ENCODE results near the gene TAOK3. TPM values are rescaled to one million over a fixed set of nuclear protein-coding genes. Genes with fewer than 3 reads are reported as not detected.

The TAOK3 gene
- total and polyA plus RNA-seq, 9 of the 15 experiments (the other 6 are each of a cell fraction or from before 2014, with no cell fraction given): 24.3 to 83.5 (median 47.1) TPM

- peak; percentile 68; the same call in 1 of the 2 replicates for TF ChIP-seq AFF4 (CRISPR knock-in tag; IDR thresholded peaks at IDR 0.05)
- peak; percentile 86 for TF ChIP-seq POLR2A (conservative IDR thresholded peaks at IDR 0.05)
- peak in 1 of 3 experiments; percentile 31 for TF ChIP-seq YY1 (IDR thresholded peaks at IDR 0.05; ENCODE audit: borderline replicate concordance in 1 of 3, control insufficient read depth in 1 of 3, extremely low read depth in 1 of 3, insufficient read depth in 3 of 3, insufficient read length in 1 of 3, insufficient replicate concordance in 2 of 3, low read depth in 1 of 3, low read length in 2 of 3)
- TF ChIP-seq TEAD1 (CRISPR knock-in tag; IDR thresholded peaks at IDR 0.05): peak in 1 of 2 experiments; percentile 86; a peak in 2 of 4 replicates
- TF ChIP-seq SFPQ (IDR thresholded peaks at IDR 0.05; ENCODE audit: low read depth, low read length): no peak
- no peak for TF ChIP-seq ZNF184 (CRISPR knock-in tag; IDR thresholded peaks at IDR 0.05)
- TF ChIP-seq CHD2 (IDR thresholded peaks at IDR 0.05; ENCODE audit: low read depth, low read length): peak; percentile 94
- TF ChIP-seq ZFX (CRISPR knock-in tag; IDR thresholded peaks at IDR 0.05): peak; percentile 98
- TF ChIP-seq ZBTB5 (IDR thresholded peaks at IDR 0.05): no peak
- no peak for TF ChIP-seq ELF1 (tag; IDR thresholded peaks at IDR 0.05)
- TF ChIP-seq FOXM1 (IDR thresholded peaks at IDR 0.05; ENCODE audit: low read depth): 0 out of 2 replicates have a peak, but pooled peaks have one; percentile 22
- TF ChIP-seq FOXM1 (CRISPR knock-in tag; IDR thresholded peaks at IDR 0.05; ENCODE audit: low read depth): peak; percentile 77; the same call in 1 of the 2 replicates
- no peak for TF ChIP-seq STAT5A (IDR thresholded peaks at IDR 0.05; ENCODE audit: borderline replicate concordance, low read length)
These were observed 236.7 kb downstream of the TAOK3 start, which contains the start of gene PEBP1 (continued) for GRCh38 chr12:118135788-118136558.

All from K562 (cell line).